ENCODE data around the gene BPHL.
"Not testable (repeated sequence)": the region's sequence is repeated elsewhere in the genome, so short reads cannot be mapped to it uniquely, and the experiment has no call there.

Gene BPHL

GRCh38 chr6:3118353-3119039 lies at the start of gene BPHL:
Gene BPHL (plus strand): TSS chr6:3118711. CDS start chr6:3118741, 30 bp downstream.
- DNase-seq, result peak; percentile 99

GRCh38 chr6:3071568-3071967 lies 46.9 kb upstream of the BPHL start:
- DNase-seq, result no peak

GRCh38 chr6:3072798-3073197 lies 45.7 kb upstream of the BPHL start:
- no peak for DNase-seq

GRCh38 chr6:3073382-3073781 lies 45.1 kb upstream of the BPHL start:
- no peak for DNase-seq

- no peak for DNase-seq
These were observed 42.8 kb upstream of the BPHL start for GRCh38 chr6:3075772-3076113.

DNA sequence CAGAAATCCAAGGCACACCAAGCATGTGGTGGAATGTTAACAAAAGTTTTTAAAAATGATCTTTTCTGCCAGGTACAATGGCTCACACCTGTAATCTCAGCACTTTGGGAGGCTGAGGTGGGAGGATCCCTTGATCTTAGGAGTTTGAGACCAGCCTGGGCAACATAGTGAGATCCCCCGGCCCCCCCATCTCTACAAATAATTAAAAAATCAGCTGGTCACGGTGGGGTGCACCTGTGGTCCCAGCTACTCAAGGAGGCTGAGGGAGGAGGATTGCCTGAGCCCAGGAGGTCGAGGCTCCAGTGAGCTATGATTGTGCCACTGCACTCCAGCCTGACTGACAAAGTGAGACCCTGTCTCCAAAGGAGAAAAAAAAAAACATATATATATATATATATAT lies 42.2 kb upstream of the BPHL start:
- DNase-seq, result no peak

- no peak for DNase-seq
These were observed 41.1 kb upstream of the BPHL start for GRCh38 chr6:3077430-3077829.

DNA sequence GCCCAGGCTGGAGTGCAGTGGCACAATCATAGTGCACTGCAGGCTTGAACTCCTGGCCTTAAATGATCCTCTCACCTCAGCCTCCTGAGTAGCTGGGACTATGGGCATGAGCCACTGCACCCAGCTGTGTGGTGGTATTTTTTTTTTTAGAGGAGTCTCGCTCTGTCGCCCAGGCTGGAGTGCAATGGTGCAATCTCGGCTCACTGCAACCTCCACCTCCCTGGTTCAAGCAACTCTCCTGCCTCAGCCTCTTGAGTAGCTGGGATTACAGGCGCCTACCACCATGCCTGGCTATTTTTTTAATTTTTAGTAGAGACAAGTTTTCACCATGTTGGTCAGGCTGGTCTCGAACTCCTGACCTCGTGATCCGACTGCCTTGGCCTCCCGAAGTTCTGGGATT lies 39.6 kb upstream of the BPHL start:
- not testable (repeated sequence) for DNase-seq

- DNase-seq, result no peak
These were observed 38.8 kb upstream of the BPHL start for GRCh38 chr6:3079682-3080081.

DNA sequence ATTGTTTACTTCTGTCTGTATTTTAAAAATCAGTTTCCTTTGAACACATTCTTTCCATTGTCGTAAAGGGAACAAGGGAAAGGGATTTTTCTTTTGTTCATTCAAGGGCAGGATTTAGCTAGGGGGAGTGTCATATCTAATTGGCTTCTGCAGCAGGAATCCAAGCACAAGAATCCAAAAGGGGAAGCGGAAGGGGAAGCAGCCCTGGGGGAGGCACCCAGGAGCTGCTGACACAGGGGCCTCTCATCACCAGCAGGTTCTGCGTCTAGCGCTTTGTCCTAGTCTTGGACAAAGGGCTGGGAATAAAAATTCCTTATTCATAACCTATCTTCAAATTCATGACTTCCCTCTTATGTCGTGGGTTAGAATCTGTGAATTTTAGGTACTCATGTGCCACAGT lies 36.6 kb upstream of the BPHL start:
- DNase-seq, result no peak

GRCh38 chr6:3085074-3085473 lies 33.4 kb upstream of the BPHL start:
- no peak for DNase-seq

GRCh38 chr6:3086282-3086946 lies 32.1 kb upstream of the BPHL start:
- no peak for DNase-seq

GRCh38 chr6:3088446-3088845 lies 30.1 kb upstream of the BPHL start:
- DNase-seq, result no peak

DNA sequence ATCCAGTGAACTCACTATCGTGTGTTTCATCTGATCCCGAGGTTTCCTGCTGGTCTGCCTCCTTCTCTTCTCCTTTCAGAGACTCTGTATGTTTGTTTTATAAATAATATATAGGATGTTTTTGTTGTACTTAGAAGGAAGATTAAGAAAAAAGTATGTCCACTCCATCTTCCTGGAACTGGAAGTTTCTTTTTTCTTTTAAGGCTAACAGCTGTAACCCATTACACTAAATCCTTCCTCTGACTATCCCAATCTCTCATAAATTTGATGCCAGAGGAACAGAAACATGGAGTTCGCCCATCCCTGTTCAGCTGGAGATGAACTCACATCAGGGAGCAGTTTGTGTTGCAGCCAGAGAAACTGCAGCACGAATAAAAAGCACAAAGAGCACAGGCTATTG lies 29.5 kb upstream of the BPHL start:
- DNase-seq, result no peak

DNA sequence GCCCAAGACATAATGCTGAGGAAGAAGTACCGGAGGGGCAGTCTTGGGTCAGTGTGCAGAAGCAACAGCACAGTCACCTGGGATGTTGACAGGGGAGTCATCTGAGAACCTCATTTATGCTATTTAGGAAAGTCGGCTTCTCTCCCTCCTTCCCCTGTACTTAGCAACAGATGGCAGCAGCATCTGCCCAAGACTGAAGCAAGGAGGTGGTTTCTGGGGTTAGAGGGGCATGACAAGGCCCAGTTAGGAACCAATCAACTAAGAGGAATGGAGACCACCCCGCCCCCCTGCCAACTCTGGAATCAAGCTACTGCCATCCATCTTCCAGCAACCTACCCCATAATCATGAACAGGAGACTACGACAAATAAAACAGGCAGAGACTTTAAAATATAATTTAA lies 28.5 kb upstream of the BPHL start:
- no peak for DNase-seq

DNA sequence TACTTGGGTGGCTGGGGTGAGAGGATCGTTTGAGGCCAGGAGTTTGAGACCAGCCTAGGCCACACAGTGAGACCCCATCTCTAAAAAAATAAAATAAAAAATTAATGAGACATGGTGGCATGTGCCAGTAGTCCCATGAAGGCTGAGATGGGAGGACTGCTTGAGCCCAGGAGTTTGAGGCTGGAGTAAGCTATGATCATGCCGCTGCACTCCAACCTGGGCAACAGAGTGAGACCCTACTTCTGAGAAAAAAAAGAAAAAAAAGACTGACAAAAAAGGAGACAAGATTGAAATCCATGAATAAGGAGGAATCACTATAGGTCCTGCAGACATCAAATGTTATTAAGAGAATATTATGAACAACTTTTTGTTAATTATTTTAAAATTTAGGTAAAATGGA lies 23.7 kb upstream of the BPHL start:
- no peak for DNase-seq

- DNase-seq, result peak; percentile 25
These were observed 15.6 kb upstream of the BPHL start for GRCh38 chr6:3102875-3103274.

DNA sequence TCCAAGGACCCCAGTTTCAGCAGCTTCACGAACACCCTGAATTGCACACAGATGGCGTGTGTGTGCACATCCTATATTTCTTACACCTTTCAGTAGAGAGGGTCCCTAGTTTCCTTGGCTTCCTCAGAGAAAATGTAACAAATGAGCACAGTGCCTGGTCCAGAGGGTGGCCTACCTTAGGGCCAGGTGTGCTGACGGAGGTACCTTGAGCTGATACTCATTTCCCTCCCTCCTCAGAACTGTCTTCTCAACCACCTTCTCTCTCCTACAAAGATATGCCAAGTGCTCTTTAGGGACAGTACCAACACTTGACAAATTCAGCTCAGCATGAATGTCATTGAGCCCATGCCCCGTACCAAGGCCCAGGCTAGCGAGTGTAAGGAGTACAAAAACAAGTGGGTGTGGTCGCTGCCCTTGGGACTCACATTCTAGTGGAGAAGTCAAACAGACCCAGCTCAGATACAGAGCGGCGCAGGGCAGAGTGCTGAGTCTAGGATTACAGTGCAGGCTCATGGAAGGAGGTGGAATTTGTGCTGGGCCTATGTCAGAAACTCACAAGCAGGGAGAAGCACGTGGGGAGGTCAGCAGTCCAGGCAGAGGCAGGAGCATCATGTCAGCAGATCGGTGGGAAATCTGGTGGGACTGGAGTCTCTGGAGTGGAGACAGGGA lies 9.6 kb upstream of the BPHL start:
- no peak for DNase-seq

DNA sequence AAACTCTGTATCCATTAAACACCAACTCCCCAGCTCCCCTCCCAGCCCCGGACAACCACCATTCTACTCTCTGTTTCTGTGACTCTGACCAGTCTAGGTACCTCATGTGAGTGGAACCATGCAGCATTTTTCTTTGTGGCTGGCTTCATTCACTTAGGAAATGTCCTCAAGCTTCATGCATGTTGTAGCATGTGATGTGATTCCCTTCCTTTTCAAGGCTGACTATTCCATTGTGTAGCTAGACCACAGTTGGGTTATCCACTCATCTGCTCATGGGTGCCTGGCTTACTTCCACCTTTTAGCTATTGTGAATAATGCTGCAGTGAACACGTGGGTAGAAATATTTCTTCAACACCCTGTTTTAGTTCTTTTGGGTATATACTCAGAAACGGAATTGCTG lies 8.8 kb upstream of the BPHL start:
- no peak for DNase-seq

DNA sequence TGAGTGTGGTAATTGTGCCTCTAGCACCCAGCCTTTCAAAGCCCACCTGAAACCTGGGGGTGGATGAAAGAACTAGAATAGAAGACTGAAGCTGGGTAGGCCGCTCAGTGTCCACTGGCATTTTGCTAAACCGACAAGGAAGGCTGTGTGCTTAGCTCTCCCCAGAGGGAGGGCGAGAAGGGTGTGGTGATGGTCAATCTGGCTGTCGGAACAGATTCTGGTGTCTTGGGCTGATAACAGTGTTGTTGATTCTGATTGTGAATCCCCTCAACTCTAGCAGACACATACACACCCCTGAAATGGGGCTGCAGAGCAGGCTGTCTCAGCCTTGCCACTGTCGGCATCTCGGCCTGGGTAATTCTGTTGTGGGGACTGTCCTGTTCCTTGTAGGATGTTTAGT lies 4.1 kb upstream of the BPHL start:
- no peak for DNase-seq

DNA sequence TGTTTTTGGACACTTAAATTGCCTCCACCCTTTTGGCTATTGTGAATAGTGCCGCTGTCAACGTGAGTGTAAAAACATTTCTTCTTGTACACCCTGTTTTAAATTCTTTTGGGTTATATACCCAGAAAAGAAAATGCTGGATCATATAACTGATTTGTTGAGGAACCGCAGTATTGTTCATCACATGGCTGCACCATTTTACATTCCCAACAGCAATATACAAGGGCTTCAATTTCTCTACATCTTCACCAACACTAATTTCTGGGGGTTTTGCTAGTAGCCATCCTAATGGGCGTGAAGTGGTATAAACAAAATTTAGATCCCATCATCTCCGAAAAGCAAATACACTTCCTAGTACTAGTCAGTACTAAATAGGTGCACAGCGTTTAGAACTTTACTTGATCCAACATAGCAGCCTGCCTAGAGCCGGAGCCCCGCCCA lies 579 bp upstream of the BPHL start:
- DNase-seq, result no peak

DNA sequence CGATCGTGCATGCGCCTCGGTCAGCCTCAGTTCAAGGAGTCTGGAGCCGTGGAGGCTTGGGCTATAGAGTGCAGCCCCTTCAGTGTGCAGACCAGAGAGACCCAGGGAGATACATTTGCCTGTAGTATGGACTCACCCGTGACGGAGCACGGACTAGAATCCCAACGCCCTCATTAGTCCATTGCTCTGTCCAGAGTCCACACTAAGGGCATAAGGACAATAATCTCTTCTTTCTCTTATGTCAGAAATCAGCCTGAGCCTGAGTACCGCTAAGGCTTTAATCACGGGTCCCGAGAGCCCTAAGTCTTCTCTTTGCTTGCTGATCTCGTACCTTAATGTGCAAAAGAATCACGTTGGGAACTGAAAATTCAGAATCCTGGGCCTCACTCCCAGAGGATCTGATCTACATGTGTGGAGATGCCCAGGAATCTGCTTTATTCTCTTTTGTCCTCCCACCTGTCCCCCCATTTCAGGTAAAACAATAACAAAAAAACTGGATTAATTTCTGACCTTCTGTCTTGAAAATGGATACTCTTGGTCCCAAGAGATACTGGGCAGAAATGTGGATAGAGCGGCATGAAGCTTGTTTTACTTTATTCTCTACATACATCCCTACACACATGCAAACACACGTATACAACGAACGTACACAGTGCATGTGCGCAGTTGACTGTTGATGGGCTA lies 671 bp downstream of the BPHL start:
- no peak for DNase-seq

DNA sequence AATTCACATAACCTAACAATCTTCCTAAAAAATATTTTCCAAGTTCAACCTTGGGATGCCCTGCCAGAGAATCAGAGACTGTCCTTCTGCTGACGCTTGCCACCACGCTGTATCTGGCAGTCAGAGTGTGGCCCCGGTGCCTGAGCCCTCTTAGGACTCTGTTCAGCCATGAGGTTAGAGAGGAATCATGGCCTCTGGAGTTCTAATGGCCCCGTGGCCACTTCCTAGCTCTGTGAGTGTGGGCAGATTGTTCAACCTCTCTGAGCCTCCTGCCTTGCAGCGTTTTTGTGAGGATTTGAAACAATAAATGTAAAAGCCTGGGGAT lies 2.2 kb downstream of the BPHL start:
- no peak for DNase-seq

DNA sequence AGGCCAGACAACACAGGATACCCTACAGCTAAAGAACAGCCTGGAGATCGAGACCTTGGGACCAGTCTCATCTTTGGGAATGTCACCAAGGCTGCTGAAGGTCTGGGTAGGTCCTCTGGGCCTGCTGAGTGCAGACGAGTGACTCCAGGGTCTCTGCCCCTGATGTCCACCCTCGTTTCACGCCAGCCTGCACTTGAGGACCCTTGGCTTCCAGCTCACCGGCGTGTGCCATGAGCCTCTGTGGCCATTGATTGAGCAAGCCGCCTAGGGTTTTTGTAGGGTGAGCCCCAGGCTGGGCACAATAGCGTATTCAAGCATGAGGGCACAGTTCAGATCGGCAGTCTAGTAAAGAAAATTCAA lies 4.3 kb downstream of the BPHL start:
- no peak for DNase-seq
